C4-2B (cell line): ENCODE data around the gene NDFIP2.

Source experiments
- ZFX ChIP-seq: fragments of 450-650 bp; IDR thresholded peaks from 2 replicates; pipeline ENCODE4 v1.6.1; 2017
- TF ChIP-seq, protein P1 (sequence below): fragments of 450-650 bp; conservative IDR thresholded peaks from 2 replicates; pipeline ENCODE4 v1.5.1; 2017; ENCODE audit warnings: mild to moderate bottlenecking

GRCh38 chr13:79566118-79566517 is 85.2 kb downstream of the NDFIP2 start:
- TF ChIP-seq, protein P1, sequence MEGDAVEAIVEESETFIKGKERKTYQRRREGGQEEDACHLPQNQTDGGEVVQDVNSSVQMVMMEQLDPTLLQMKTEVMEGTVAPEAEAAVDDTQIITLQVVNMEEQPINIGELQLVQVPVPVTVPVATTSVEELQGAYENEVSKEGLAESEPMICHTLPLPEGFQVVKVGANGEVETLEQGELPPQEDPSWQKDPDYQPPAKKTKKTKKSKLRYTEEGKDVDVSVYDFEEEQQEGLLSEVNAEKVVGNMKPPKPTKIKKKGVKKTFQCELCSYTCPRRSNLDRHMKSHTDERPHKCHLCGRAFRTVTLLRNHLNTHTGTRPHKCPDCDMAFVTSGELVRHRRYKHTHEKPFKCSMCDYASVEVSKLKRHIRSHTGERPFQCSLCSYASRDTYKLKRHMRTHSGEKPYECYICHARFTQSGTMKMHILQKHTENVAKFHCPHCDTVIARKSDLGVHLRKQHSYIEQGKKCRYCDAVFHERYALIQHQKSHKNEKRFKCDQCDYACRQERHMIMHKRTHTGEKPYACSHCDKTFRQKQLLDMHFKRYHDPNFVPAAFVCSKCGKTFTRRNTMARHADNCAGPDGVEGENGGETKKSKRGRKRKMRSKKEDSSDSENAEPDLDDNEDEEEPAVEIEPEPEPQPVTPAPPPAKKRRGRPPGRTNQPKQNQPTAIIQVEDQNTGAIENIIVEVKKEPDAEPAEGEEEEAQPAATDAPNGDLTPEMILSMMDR: no peak
- TF ChIP-seq ZFX: no peak
